ENCODE results near the gene GIN1. TPM values are rescaled to one million over a fixed set of nuclear protein-coding genes. Genes with fewer than 3 reads are reported as not detected.

GIN1 gene
- total and polyA plus RNA-seq, 9 of the 15 experiments (the other 6 are each of a cell fraction or from before 2014, with no cell fraction given) = 2.4 to 9.8 (median 7.8) TPM

- DNase-seq (ENCODE audit: extremely low read depth in 1 of 4, low spot score in 3 of 4) (no peak), ATAC-seq (no peak), FAIRE-seq (no peak)
- no peak for TF ChIP-seq NCOA1 (IDR thresholded peaks at IDR 0.05; ENCODE audit: low read depth)
- no peak for TF ChIP-seq DACH1 (IDR thresholded peaks at IDR 0.05; ENCODE audit: partially characterized antibody)
- TF ChIP-seq ZBTB2 (IDR thresholded peaks at IDR 0.05) = no peak
- no peak for TF ChIP-seq VEZF1 (CRISPR knock-in tag; IDR thresholded peaks at IDR 0.05)
- no peak for TF ChIP-seq IRF2 (CRISPR knock-in tag; IDR thresholded peaks at IDR 0.05)
- no TSS peak for BruUV-seq (replicated peaks)
- WGBS (ENCODE audit: insufficient coverage, low coverage, missing lambda C conversion rate) = 0% methylated on average over 2 of the region's 2 CpGs
- Histone ChIP-seq H3K4me1 (replicated peaks in 1 of 2; ENCODE audit: control insufficient read depth in 2 of 2, insufficient read depth in 2 of 2, low read length in 2 of 2) (no peaks in the 10 kb centered on the region), H3K4me2 (ENCODE audit: insufficient read depth, low read length) (no peak overlapping the region), H3K9ac (ENCODE audit: insufficient read depth in 1 of 2, low read depth in 2 of 2, low read length in 2 of 2) (no peak overlapping the region), H4K20me1 (replicated peaks; ENCODE audit: control insufficient read depth, insufficient read depth, low read length) (no peaks in the 10 kb centered on the region), H3K4me3 (no peak overlapping the region), H3K9me1 (ENCODE audit: control insufficient read depth, insufficient read depth, low read length) (no peaks in the 10 kb centered on the region), H3K9me3 (replicated peaks; ENCODE audit: control insufficient read depth, insufficient read depth, low read depth, low read length) (no peaks in the 10 kb centered on the region), H3K36me3 (ENCODE audit: control insufficient read depth, insufficient read depth, low read length) (no peaks in the 10 kb centered on the region), H3K79me2 (ENCODE audit: control insufficient read depth, insufficient read depth, low read length) (no peaks in the 10 kb centered on the region), H2AFZ (ENCODE audit: low read depth, low read length) (no peak overlapping the region), H3K27me3 (ENCODE audit: control insufficient read depth in 2 of 2, insufficient read depth in 2 of 2, low read length in 2 of 2) (no peaks in the 10 kb centered on the region), H3K27ac (ENCODE audit: extremely low read depth, low read depth, low read length) (no peak overlapping the region)
- in situ Hi-C loops (cut with MboI) (no loop called here), intact Hi-C loops (cut with micrococcal nuclease) (loop anchor here (5.0 kb wide), 1 partner anchor 101 kb away; no protein-coding TSS in a partner anchor)
- CTCF ChIA-PET (ENCODE audit: low intra/inter-chr PET ratio) = no interaction called here
- POLR2A ChIA-PET = no interaction called here
Measured at GRCh38 chr5:103036601-103037000, 83.3 kb downstream of the GIN1 start.

Other genes starting within 250 kb of the GIN1 start
- 50.6 and 63.2 TPM in 2 replicates for gene PPIP5K2, start 163 bp upstream of the GIN1 start, total RNA-seq (2014; rRNA removed)
- 150 and 177 TPM in 2 replicates for gene PPIP5K2, start 163 bp upstream of the GIN1 start, total RNA-seq (2014; rRNA removed; fragmentation: Illumina TruSeq; extraction: Trizol)
- gene PPIP5K2, start 163 bp upstream of the GIN1 start, total RNA-seq (2015; rRNA removed; fragmentation: Illumina TruSeq; extraction: Trizol) = 135 and 146 TPM in 2 replicates
- gene PPIP5K2, start 163 bp upstream of the GIN1 start, total RNA-seq (2021) = 116 and 134 TPM in 2 replicates
- gene PPIP5K2, start 163 bp upstream of the GIN1 start, polyA plus RNA-seq (2011; rRNA removed) = 90.2 and 107 TPM in 2 replicates
- 80.9 and 99.1 TPM in 2 replicates for gene PPIP5K2, start 163 bp upstream of the GIN1 start, polyA plus RNA-seq (2014; fragmentation: Illumina TruSeq; extraction: Trizol)
- gene PPIP5K2, start 163 bp upstream of the GIN1 start, polyA plus RNA-seq (2014; fragmentation: Nextera tagmentation; extraction: Ambion mirVana) = 10 to 100 TPM; 66.1 to 76.5 TPM
- 39.4 and 42.7 TPM in 2 replicates for gene PPIP5K2, start 163 bp upstream of the GIN1 start, polyA plus RNA-seq (2014; rRNA removed)
- gene MACIR, start 138.6 kb upstream of the GIN1 start, total RNA-seq (2014; rRNA removed) = 6.2 and 8.6 TPM in 2 replicates
- 10.3 and 10.6 TPM in 2 replicates for gene MACIR, start 138.6 kb upstream of the GIN1 start, total RNA-seq (2014; rRNA removed; fragmentation: Illumina TruSeq; extraction: Trizol)
- gene MACIR, start 138.6 kb upstream of the GIN1 start, total RNA-seq (2015; rRNA removed; fragmentation: Illumina TruSeq; extraction: Trizol) = 9.4 and 10.6 TPM in 2 replicates
- gene MACIR, start 138.6 kb upstream of the GIN1 start, total RNA-seq (2021) = 9.4 and 10.5 TPM in 2 replicates
- gene MACIR, start 138.6 kb upstream of the GIN1 start, polyA plus RNA-seq (2011; rRNA removed) = 9.5 and 9.9 TPM in 2 replicates
- 10.4 and 11.6 TPM in 2 replicates for gene MACIR, start 138.6 kb upstream of the GIN1 start, polyA plus RNA-seq (2014; fragmentation: Illumina TruSeq; extraction: Trizol)
- gene MACIR, start 138.6 kb upstream of the GIN1 start, polyA plus RNA-seq (2014; fragmentation: Nextera tagmentation; extraction: Ambion mirVana) = 1 to 10 TPM; 1.4 to 2.7 TPM
- gene MACIR, start 138.6 kb upstream of the GIN1 start, polyA plus RNA-seq (2014; rRNA removed) = 8.1 and 9.3 TPM in 2 replicates